SK-N-SH (cell line): ENCODE measurements around the gene CCDC88C. TPM values are rescaled to one million over a fixed set of nuclear protein-coding genes. Genes with fewer than 3 reads are reported as not detected.

Experiments
- CTCF ChIA-PET: fragments of 300-600, 350-600 bp; formaldehyde crosslinking; extraction: SDS; loops from one replicate; lab custom pipeline; 2021; lab: Yijun Ruan, JAX
- POLR2A ChIA-PET: fragments of 350-600 bp; sonication (Branson Sonifier 250); formaldehyde crosslinking; extraction: SDS; loops from one replicate; lab custom pipeline; 2020; ENCODE audit warnings: antibody characterized with exemption, inconsistent platforms; lab: Yijun Ruan, JAX
- DNase-seq: peaks from one replicate; pipeline ENCODE4 v3.0.0; 2012
- H2AFZ ChIP-seq: fragments of 200-600 bp; sonication (generic); 2 replicates; pipeline ENCODE4 v1.8.1; 2016; ENCODE audit warnings: antibody characterized with exemption, mild to moderate bottlenecking, low read depth
- H3F3A ChIP-seq: fragments of 200-600 bp; sonication (generic); replicated peaks from 2 replicates; pipeline ENCODE3; 2016; ENCODE audit warnings: antibody characterized with exemption, mild to moderate bottlenecking; ENCODE audit not compliant: insufficient read depth
- H3K27ac ChIP-seq, 2 experiments: fragments of 200-500 bp in 1 of 2; fragments of 200-600 bp in 1 of 2; sonication (Bioruptor generic) in 1 of 2; sonication (generic), shearing (Covaris generic) in 1 of 2; 2 replicates each; pipeline versions ENCODE4 v1.5.1 to v1.6.1; 2014 to 2016; ENCODE audit warnings: low read depth in 2 of 2, inconsistent platforms in 1 of 2, low read length in 1 of 2, mild to moderate bottlenecking in 1 of 2, mixed read lengths in 1 of 2
- H3K27me3 ChIP-seq: fragments of 200-600 bp; sonication (generic), shearing (Covaris generic); 2 replicates; pipeline ENCODE4 v1.6.1; 2016; ENCODE audit warnings: mixed run types; ENCODE audit not compliant: insufficient read depth
- H3K36me3 ChIP-seq, 2 experiments: fragments of 200-500 bp in 1 of 2; fragments of 200-600 bp in 1 of 2; sonication (Bioruptor generic) in 1 of 2; sonication (generic) in 1 of 2; replicated peaks in 1 of 2; 2 replicates each; pipeline versions ENCODE3 to v1.5.1; 2014 to 2016; ENCODE audit warnings: low read length in 1 of 2, mild to moderate bottlenecking in 1 of 2; ENCODE audit not compliant: insufficient read depth in 2 of 2, control insufficient read depth in 1 of 2
- H3K4me1 ChIP-seq, 2 experiments: fragments of 200-500 bp in 1 of 2; fragments of 200-600 bp in 1 of 2; sonication (Bioruptor generic) in 1 of 2; sonication (generic), shearing (Covaris generic) in 1 of 2; 2 replicates each; pipeline versions ENCODE4 v1.5.1 to v1.6.1; 2014 to 2016; ENCODE audit warnings: low read depth in 1 of 2, low read length in 1 of 2, mixed run types in 1 of 2; ENCODE audit not compliant: insufficient read depth in 2 of 2, control insufficient read depth in 1 of 2
- H3K4me2 ChIP-seq: fragments of 200-600 bp; sonication (generic), shearing (Covaris generic); 2 replicates; pipeline ENCODE4 v1.6.1; 2017; ENCODE audit warnings: mixed run types
- H3K4me3 ChIP-seq, 2 experiments: fragments of 200-500 bp in 1 of 2; fragments of 200-600 bp in 1 of 2; sonication (Bioruptor generic) in 1 of 2; sonication (generic), shearing (Covaris generic) in 1 of 2; 2 replicates each; pipeline versions ENCODE4 v1.5.1 to v1.8.1; 2014 to 2016; ENCODE audit warnings: low read depth in 2 of 2, inconsistent platforms in 1 of 2, low read length in 1 of 2, mild to moderate bottlenecking in 1 of 2, mixed read lengths in 1 of 2, moderate library complexity in 1 of 2
- H3K79me2 ChIP-seq: fragments of 200-600 bp; sonication (generic); 2 replicates; pipeline ENCODE4 v1.8.1; 2017; ENCODE audit warnings: mild to moderate bottlenecking; ENCODE audit not compliant: insufficient read depth
- H3K9ac ChIP-seq: fragments of 200-600 bp; sonication (generic); 2 replicates; pipeline ENCODE4 v1.6.1; 2017; ENCODE audit warnings: mixed run types
- H3K9me2 ChIP-seq: fragments of 200-600 bp; sonication (generic); 2 replicates; pipeline ENCODE4 v1.6.1; 2017; ENCODE audit warnings: mixed run types
- H3K9me3 ChIP-seq: fragments of 200-600 bp; sonication (generic); 2 replicates; pipeline ENCODE4 v1.6.1; 2017; ENCODE audit warnings: mixed run types, mild to moderate bottlenecking, moderate library complexity
- H4K20me1 ChIP-seq: fragments of 200-600 bp; sonication (generic); 2 replicates; pipeline ENCODE4 v1.6.1; 2017; ENCODE audit warnings: mild to moderate bottlenecking, mixed run types; ENCODE audit not compliant: insufficient read depth
- CHD2 ChIP-seq: fragments of 150-350 bp; IDR thresholded peaks from 2 replicates; pipeline ENCODE4 v1.6.1; 2018; ENCODE audit warnings: low read length; ENCODE audit not compliant: partially characterized antibody
- ELF1 ChIP-seq: IDR thresholded peaks from 2 replicates; pipeline ENCODE4 v1.4.0; 2012
- EP300 ChIP-seq, 2 experiments: IDR thresholded peaks; 2 replicates each; pipeline versions ENCODE4 v1.4.0 to v1.6.1; 2012; ENCODE audit warnings: borderline replicate concordance in 1 of 2, low read depth in 1 of 2, low read length in 1 of 2
- FOSL2 ChIP-seq: IDR thresholded peaks from 2 replicates; pipeline ENCODE4 v1.4.0; 2012; ENCODE audit warnings: low read depth, mild to moderate bottlenecking, moderate library complexity, borderline replicate concordance
- FOXJ3 ChIP-seq: sonication (generic); formaldehyde crosslinking; IDR thresholded peaks from 2 replicates; pipeline ENCODE4 v1.5.1; 2020; ENCODE audit warnings: mild to moderate bottlenecking, missing genetic modification reagents
- GABPA ChIP-seq: IDR thresholded peaks from 2 replicates; pipeline ENCODE4 v1.4.0; 2012; ENCODE audit warnings: low read depth, mild to moderate bottlenecking
- JUND ChIP-seq: IDR thresholded peaks from 2 replicates; pipeline ENCODE4 v1.4.0; 2012
- MEF2A ChIP-seq: IDR thresholded peaks from 2 replicates; pipeline ENCODE4 v1.4.0; 2012; ENCODE audit warnings: low read depth, borderline replicate concordance
- POLR2AphosphoS5 ChIP-seq: IDR thresholded peaks from 2 replicates; pipeline ENCODE4 v1.6.1; 2012; ENCODE audit warnings: low read depth, low read length
- RAD21 ChIP-seq: IDR thresholded peaks from 2 replicates; pipeline ENCODE4 v1.6.1; 2012; ENCODE audit warnings: mild to moderate bottlenecking, low read length
- RCOR1 ChIP-seq: fragments of 150-350 bp; IDR thresholded peaks from 2 replicates; pipeline ENCODE4 v1.6.1; 2017; ENCODE audit warnings: antibody characterized with exemption, low read length
- RXRA ChIP-seq: IDR thresholded peaks from 2 replicates; pipeline ENCODE4 v1.4.0; 2012; ENCODE audit warnings: low read depth, mild to moderate bottlenecking, borderline replicate concordance
- SIN3A ChIP-seq: IDR thresholded peaks from 2 replicates; pipeline ENCODE4 v1.6.1; 2012; ENCODE audit warnings: low read depth, mild to moderate bottlenecking, low read length, moderate library complexity, borderline replicate concordance
- SMC3 ChIP-seq: IDR thresholded peaks from 2 replicates; pipeline ENCODE4 v1.6.1; 2012; ENCODE audit warnings: low read depth, low read length, improper control_type of control experiment
- TAF1 ChIP-seq: IDR thresholded peaks from 2 replicates; pipeline ENCODE4 v1.6.1; 2012; ENCODE audit warnings: low read depth, mild to moderate bottlenecking, low read length, moderate library complexity, borderline replicate concordance
- YY1 ChIP-seq: IDR thresholded peaks from 2 replicates; pipeline ENCODE4 v1.4.0; 2012; ENCODE audit warnings: low read depth, mild to moderate bottlenecking
- WGBS: methylation state at CpG from one replicate; pipeline ENCODE4 v1.1.6; 2017; ENCODE audit warnings: low lambda C conversion rate; 5-methylcytosine and 5-hydroxymethylcytosine counted together
- polyA plus RNA-seq, 3 experiments: library from polyadenylated mRNA; depleted of rRNA; stranded (reverse); fragments of >200 nt; gene quantifications; 2 replicates each; pipeline ENCODE4 v1.2.3, GENCODE V29; 2012
- TF ChIP-seq, protein P1 (sequence below): fragments of 200-600 bp; sonication (generic); IDR thresholded peaks from 2 replicates; pipeline ENCODE4 v1.6.1; 2017; ENCODE audit warnings: antibody characterized with exemption, mild to moderate bottlenecking, moderate library complexity
- TF ChIP-seq, protein P2 (sequence below): IDR thresholded peaks from 2 replicates; pipeline ENCODE4 v1.4.0; 2012; ENCODE audit warnings: low read depth, borderline replicate concordance
- TF ChIP-seq, protein P3 (sequence below): fragments of 150-350 bp; IDR thresholded peaks from 2 replicates; pipeline ENCODE4 v1.6.1; 2016; ENCODE audit warnings: mild to moderate bottlenecking, low read depth, low read length
- TF ChIP-seq, protein P4 (sequence below): IDR thresholded peaks from 2 replicates; pipeline ENCODE4 v1.4.0; 2012; ENCODE audit warnings: low read depth, borderline replicate concordance

The CCDC88C gene
- polyA plus RNA-seq, 1 of the 3 experiments (the other 2 are of a cell fraction), result 0.39 TPM

DNA sequence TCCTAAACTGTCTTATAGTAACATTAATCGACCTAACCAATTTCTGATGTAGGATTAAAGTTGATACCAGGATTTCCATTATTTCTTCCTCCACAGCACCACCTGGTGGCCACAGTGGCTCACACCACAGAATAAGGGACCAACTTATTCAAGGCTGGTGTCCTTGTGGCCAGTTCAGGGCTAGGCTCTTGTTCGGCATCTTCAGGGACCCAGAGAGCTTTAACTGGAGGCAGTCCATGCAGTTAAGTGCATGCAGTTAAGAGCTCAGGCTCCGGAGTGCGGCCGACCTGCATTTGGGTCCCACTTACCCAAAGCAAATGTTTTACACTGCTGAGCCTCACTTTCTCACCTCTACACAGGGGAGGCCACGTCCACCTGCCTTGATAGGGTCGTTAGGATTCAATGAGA is 131.1 kb downstream of the CCDC88C start:
- CTCF ChIA-PET, result interaction anchor here (0.6 to 18.4 kb wide), 24 partner anchors 9 to 464 kb away, joined by 3 to 391 read pairs (median 4); partner anchors contain the start of gene GPR68
- DNase-seq, result peak; percentile 83
- Histone ChIP-seq H3K9ac (no peak overlapping the region), H4K20me1 (no peaks in the 10 kb centered on the region), H3K4me2 (no peak overlapping the region), H2AFZ (no peak overlapping the region), H3K4me3 (no peak overlapping the region; a peak in 1 of 4 replicates), H3K27ac (peak overlapping the region in 1 of 2 experiments; percentile 99; a peak in 2 of 4 replicates), H3K27me3 (no peaks in the 10 kb centered on the region), H3K9me3 (no peaks in the 10 kb centered on the region), H3F3A (no peaks in the 10 kb centered on the region), H3K36me3 (no peaks in the 10 kb centered on the region), H3K9me2 (no peaks in the 10 kb centered on the region), H3K79me2 (no peaks in the 10 kb centered on the region), H3K4me1 (peaks cover 20 to 37% of the 10 kb centered on the region in 2 experiments; a peak in 3 of 4 replicates)
- 46% methylated on average over 7 of the region's 7 CpGs for WGBS
- POLR2A ChIA-PET, result interaction anchor here (0.6 to 3.3 kb wide), 3 partner anchors 109 to 116 kb away, joined by 3 to 13 read pairs (median 10); no protein-coding TSS in a partner anchor
- TF ChIP-seq SMC3 (peak; percentile 94), EP300 (IDR thresholded peaks at IDR 0.05; ENCODE audit: borderline replicate concordance in 1 of 2, low read depth in 1 of 2, low read length in 1 of 2) (peak in 1 of 2 experiments; percentile 22; a peak in 1 of 4 replicates), RAD21 (peak; percentile 97), RXRA (no peak)
- TF ChIP-seq, protein P1, sequence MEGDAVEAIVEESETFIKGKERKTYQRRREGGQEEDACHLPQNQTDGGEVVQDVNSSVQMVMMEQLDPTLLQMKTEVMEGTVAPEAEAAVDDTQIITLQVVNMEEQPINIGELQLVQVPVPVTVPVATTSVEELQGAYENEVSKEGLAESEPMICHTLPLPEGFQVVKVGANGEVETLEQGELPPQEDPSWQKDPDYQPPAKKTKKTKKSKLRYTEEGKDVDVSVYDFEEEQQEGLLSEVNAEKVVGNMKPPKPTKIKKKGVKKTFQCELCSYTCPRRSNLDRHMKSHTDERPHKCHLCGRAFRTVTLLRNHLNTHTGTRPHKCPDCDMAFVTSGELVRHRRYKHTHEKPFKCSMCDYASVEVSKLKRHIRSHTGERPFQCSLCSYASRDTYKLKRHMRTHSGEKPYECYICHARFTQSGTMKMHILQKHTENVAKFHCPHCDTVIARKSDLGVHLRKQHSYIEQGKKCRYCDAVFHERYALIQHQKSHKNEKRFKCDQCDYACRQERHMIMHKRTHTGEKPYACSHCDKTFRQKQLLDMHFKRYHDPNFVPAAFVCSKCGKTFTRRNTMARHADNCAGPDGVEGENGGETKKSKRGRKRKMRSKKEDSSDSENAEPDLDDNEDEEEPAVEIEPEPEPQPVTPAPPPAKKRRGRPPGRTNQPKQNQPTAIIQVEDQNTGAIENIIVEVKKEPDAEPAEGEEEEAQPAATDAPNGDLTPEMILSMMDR, result peak; percentile 90

DNA sequence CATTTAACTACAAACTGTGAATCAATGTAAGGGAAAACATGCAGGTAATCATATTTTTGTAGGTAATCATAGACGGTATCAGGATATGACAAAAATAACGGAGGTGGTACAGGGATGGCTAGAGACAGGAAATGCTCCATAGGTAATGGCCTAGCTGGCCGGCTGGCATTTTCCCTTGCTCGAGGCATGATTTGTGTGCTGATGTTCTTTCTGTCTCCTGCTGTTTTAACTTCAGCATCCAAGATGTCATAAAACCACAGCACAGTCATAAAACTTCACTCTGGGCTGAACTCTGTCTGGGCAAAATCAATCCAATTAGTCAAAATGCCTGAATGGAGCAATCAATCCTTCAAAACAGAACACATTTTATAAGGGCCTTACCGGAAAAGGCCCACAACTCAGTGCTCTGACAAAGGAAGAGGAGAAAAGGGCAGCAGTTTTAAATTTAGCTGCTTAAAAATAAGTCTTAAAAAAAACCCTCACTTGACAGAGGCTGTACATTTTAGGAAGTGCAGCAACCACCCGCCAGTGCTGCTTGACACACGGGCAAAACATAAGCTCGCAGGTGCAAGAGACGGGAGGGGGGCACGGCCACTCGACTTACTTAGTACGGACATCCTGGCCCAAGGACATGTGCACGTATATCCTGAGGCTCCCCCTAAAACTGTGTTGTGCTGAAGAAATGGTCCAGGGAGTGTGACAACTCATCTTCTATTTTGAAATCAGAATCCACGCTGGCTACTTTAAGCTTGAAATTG is 132.7 kb downstream of the CCDC88C start:
- Histone ChIP-seq H4K20me1 (no peaks in the 10 kb centered on the region), H3K27ac (peak overlapping the region; percentile 45 to 99; a peak in 3 of 4 replicates), H3K4me1 (peaks cover 20 to 39% of the 10 kb centered on the region in 2 experiments; a peak in 3 of 4 replicates), H2AFZ (peak overlapping the region; percentile 86; the same call in 1 of the 2 replicates), H3K9me3 (no peaks in the 10 kb centered on the region), H3K4me3 (no peak overlapping the region), H3F3A (no peaks in the 10 kb centered on the region), H3K36me3 (no peaks in the 10 kb centered on the region), H3K9ac (no peak overlapping the region), H3K79me2 (no peaks in the 10 kb centered on the region), H3K9me2 (no peaks in the 10 kb centered on the region), H3K27me3 (no peaks in the 10 kb centered on the region), H3K4me2 (peak overlapping the region; percentile 64; the same call in 1 of the 2 replicates)
- peak; percentile 80 for DNase-seq
- CTCF ChIA-PET, result interaction anchor here (1.0 to 18.4 kb wide), 18 partner anchors 11 to 403 kb away, joined by 3 to 391 read pairs (median 5); partner anchors contain the start of genes GPR68 and RPS6KA5
- POLR2A ChIA-PET, result interaction anchor here (1.1 to 3.3 kb wide), 10 partner anchors 15 to 114 kb away, joined by 3 to 17 read pairs (median 5); no protein-coding TSS in a partner anchor
- 47% methylated on average over 14 of the region's 14 CpGs for WGBS
- peak; percentile 85; the same call in 1 of the 2 replicates for TF ChIP-seq RCOR1
- TF ChIP-seq FOXJ3 (CRISPR knock-in tag), result peak; percentile 70
- TF ChIP-seq, protein P2, sequence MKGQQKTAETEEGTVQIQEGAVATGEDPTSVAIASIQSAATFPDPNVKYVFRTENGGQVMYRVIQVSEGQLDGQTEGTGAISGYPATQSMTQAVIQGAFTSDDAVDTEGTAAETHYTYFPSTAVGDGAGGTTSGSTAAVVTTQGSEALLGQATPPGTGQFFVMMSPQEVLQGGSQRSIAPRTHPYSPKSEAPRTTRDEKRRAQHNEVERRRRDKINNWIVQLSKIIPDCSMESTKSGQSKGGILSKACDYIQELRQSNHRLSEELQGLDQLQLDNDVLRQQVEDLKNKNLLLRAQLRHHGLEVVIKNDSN, result no peak
- TF ChIP-seq YY1, result no peak
- TF ChIP-seq TAF1, result no peak
- TF ChIP-seq MEF2A, result no peak
- TF ChIP-seq JUND, result no peak; the same call in none of the 2 replicates
- TF ChIP-seq, protein P3, sequence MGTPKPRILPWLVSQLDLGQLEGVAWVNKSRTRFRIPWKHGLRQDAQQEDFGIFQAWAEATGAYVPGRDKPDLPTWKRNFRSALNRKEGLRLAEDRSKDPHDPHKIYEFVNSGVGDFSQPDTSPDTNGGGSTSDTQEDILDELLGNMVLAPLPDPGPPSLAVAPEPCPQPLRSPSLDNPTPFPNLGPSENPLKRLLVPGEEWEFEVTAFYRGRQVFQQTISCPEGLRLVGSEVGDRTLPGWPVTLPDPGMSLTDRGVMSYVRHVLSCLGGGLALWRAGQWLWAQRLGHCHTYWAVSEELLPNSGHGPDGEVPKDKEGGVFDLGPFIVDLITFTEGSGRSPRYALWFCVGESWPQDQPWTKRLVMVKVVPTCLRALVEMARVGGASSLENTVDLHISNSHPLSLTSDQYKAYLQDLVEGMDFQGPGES, result no peak
- 0 out of 2 replicates have a peak, but pooled peaks have one; percentile 45 for TF ChIP-seq SIN3A
- TF ChIP-seq GABPA, result no peak
- TF ChIP-seq, protein P4, sequence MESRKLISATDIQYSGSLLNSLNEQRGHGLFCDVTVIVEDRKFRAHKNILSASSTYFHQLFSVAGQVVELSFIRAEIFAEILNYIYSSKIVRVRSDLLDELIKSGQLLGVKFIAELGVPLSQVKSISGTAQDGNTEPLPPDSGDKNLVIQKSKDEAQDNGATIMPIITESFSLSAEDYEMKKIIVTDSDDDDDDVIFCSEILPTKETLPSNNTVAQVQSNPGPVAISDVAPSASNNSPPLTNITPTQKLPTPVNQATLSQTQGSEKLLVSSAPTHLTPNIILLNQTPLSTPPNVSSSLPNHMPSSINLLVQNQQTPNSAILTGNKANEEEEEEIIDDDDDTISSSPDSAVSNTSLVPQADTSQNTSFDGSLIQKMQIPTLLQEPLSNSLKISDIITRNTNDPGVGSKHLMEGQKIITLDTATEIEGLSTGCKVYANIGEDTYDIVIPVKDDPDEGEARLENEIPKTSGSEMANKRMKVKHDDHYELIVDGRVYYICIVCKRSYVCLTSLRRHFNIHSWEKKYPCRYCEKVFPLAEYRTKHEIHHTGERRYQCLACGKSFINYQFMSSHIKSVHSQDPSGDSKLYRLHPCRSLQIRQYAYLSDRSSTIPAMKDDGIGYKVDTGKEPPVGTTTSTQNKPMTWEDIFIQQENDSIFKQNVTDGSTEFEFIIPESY, result no peak
- TF ChIP-seq POLR2AphosphoS5, result peak; percentile 70
- peak; percentile 64 for TF ChIP-seq CHD2
- no peak for TF ChIP-seq ELF1
- TF ChIP-seq RXRA, result no peak
- TF ChIP-seq FOSL2, result no peak
